Raji (cell line): ENCODE measurements around the gene PLOD1.
A peak's percentile ranks its signal among the peaks of the same experiment; 100 is the strongest.

Experiments used
- POLR2A ChIP-seq: IDR thresholded peaks from 2 replicates; pipeline ENCODE4 v1.6.1; 2011; ENCODE audit warnings: low read depth, low read length, control low read depth; ENCODE audit not compliant: insufficient read depth

Gene PLOD1

DNA sequence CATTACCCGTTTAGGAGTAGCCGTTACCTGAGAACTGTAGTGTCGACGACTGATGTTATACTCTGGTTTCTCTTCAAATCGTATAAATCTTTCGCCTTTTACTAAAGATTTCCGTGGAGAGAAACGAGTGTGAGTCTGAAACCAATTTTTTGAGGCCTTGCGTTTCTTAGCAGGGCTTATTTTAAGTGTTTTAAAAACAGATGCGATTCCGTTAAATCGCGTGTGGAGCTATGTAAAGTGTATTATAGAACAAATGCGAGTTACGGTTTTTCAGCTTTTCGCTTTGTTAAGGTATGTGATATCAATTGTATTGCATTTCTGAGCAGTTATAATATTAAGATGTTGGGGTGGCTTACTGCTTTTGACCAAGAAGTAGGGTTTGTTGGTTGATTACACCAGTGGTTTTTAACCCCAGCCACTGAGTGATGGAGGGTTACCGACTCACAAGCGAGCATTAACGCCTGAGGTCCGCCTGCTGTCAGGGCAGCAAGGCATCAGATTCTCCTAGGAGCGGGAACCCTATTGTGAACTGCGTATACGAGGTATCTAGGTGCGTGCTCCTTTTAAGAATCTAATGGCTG is 26.3 kb upstream of the PLOD1 start:
- TF ChIP-seq POLR2A = peak; percentile 99

- no peak for TF ChIP-seq POLR2A
Measured at GRCh38 chr1:11912000-11912399, 22.5 kb upstream of the PLOD1 start.

DNA sequence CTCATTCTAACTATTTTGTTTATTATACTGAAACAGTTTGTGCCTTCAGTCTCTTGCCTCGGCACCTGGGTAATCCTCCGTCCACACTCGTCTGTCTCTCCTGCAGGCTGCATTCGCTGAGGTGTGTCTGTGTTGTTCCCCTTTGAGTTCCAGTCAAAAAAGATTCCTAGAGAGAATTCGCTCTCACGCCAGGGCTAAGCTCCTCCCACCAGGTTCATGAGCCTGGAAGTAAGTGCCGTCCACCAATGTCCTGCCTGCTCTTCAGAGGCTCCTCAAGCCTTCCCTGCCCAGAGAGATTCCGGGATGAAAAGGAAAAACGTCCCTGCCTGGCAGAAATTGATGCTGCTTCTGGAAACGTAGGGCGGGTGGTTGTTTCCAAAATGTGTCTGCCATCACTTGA is 21.2 kb upstream of the PLOD1 start:
- TF ChIP-seq POLR2A = no peak

- no peak for TF ChIP-seq POLR2A
Measured at GRCh38 chr1:11914024-11914423, 20.5 kb upstream of the PLOD1 start.

- TF ChIP-seq POLR2A = no peak
Measured at GRCh38 chr1:11918799-11919519, 15.6 kb upstream of the PLOD1 start.

GRCh38 chr1:11919621-11920020 is 14.9 kb upstream of the PLOD1 start:
- no peak for TF ChIP-seq POLR2A

- no peak for TF ChIP-seq POLR2A
Measured at GRCh38 chr1:11920239-11920903, 14.1 kb upstream of the PLOD1 start.

GRCh38 chr1:11921022-11921421 is 13.5 kb upstream of the PLOD1 start:
- no peak for TF ChIP-seq POLR2A

GRCh38 chr1:11923069-11923826 is 11.3 kb upstream of the PLOD1 start:
- no peak for TF ChIP-seq POLR2A

DNA sequence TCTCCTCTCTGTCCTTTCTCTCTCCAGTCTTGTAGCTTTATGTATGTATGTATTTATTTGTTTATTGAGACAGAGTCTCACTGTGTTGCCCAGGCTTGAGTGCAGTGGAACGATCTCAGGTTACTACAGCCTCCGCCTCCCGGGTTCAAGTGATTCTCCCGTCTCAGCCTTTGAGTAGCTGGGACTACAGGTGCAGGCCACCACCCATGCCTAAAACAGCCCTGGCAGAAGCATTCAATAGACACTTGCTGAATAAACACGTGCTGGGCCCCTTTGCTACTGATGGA is 10.7 kb upstream of the PLOD1 start:
- no peak for TF ChIP-seq POLR2A

- TF ChIP-seq POLR2A = no peak
Measured at GRCh38 chr1:11924334-11925195, 10.0 kb upstream of the PLOD1 start.

DNA sequence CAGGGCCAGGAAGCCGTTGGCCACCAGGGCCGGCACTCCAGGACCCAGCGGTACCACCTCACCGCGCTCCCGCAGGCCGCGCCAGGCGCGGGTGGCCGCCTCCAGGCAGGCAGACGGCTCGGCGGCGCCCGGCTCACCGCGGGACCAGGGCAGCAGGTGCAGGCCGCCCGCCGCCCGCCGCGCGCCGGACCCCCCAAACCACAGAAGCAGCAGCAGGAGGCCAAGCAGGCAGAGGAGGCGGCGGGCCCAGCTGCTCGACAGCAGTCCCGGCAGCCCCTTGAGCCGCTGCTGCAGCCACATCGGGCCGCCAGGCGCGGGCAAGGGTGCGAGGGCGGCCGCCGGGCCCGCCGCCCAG is 8.6 kb upstream of the PLOD1 start:
- no peak for TF ChIP-seq POLR2A

DNA sequence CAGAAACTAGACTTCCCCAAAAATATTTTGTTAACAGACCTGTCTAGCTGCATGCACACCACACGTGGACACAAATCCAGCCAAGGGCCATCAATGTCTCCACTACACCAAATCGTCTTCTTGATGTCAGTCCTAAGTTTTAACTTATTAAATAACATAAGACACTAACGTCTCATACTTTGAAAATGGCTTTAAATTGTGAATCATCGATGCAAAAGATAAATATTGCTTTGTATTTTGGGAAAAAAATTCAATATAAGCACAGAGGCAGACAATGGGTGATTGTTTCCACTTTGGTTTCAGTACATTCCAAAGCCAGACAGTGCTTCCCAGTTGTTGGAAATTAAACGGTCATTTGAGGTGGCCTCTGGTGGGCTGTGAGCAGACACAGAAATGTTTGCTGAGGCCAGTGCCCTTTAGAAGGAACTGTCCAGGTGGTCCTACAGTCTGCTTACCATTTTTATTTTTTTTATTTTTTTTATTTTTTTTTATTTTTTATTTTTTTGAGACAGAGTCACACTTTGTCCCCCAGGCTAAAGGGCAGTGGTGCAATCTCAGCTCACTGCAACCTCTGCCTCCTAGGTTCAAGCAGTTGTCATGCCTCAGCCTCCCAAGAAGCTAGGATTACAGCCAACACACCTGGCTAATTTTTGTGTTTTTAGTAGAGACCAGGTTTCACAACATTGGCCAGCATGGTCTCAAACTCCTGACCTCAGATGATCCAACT is 6.5 kb upstream of the PLOD1 start:
- no peak for TF ChIP-seq POLR2A

- TF ChIP-seq POLR2A = peak; percentile 35; the same call in 1 of the 2 replicates
Measured at GRCh38 chr1:11929849-11930248, 4.7 kb upstream of the PLOD1 start.
